Measurements from ENCODE around the gene ENOSF1. TPM values are rescaled to one million over a fixed set of nuclear protein-coding genes. Genes with fewer than 3 reads are reported as not detected.

Gene ENOSF1
- total and polyA plus RNA-seq, 2 of the 4 experiments (the other 2 are of a cell fraction) = 12.2 to 12.6 TPM

DNA sequence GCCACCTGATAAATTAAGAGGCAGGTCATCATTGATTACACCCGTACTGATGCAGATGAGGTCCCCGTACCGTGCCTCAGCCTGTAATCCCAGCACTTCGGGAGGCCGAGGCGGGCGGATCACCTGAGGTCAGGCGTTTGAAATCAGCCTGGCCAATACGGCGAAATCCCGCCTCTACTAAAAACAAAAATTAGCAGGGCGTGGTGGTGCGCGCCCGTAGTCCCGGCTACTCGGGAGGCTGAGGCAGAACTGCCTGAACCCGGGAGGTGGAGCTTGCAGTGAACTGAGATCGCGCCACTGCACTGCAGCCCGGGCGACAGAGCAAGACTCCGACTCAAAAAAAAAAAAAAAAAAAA lies 683 bp upstream of the ENOSF1 start:
- no peak overlapping the region for H2BK5ac ChIP-seq (ENCODE audit: low read depth, low read length, poor library complexity, severe bottlenecking)
- intact Hi-C loops (cut with micrococcal nuclease) = loop anchor here (5.0 kb wide), 1 partner anchor 56 kb away; the partner anchor contains the start of gene TYMS
- peaks cover 21 to 32% of the 10 kb centered on the region in 2 experiments for H3K79me1 ChIP-seq (ENCODE audit: low read depth in 1 of 2, low read length in 2 of 2)
- H2BK120ac ChIP-seq (ENCODE audit: low read depth, low read length) = no peak overlapping the region
- H3K4me3 ChIP-seq (ENCODE audit: insufficient read depth, low read depth, low read length) = no peak overlapping the region
- WGBS, 2 experiments (ENCODE audit: extremely low coverage in 2 of 2, insufficient read length in 1 of 2) = 84% methylated on average over 8 of the region's 23 CpGs; no CpG with 5 or more reads in 1 of the 2 experiments
- no peak for TF ChIP-seq RAD21 (IDR thresholded peaks at IDR 0.05; ENCODE audit: low read length)
- TF ChIP-seq NFE2L2 (IDR thresholded peaks at IDR 0.05; ENCODE audit: low read depth, low read length) = no peak
- TF ChIP-seq, protein P1, sequence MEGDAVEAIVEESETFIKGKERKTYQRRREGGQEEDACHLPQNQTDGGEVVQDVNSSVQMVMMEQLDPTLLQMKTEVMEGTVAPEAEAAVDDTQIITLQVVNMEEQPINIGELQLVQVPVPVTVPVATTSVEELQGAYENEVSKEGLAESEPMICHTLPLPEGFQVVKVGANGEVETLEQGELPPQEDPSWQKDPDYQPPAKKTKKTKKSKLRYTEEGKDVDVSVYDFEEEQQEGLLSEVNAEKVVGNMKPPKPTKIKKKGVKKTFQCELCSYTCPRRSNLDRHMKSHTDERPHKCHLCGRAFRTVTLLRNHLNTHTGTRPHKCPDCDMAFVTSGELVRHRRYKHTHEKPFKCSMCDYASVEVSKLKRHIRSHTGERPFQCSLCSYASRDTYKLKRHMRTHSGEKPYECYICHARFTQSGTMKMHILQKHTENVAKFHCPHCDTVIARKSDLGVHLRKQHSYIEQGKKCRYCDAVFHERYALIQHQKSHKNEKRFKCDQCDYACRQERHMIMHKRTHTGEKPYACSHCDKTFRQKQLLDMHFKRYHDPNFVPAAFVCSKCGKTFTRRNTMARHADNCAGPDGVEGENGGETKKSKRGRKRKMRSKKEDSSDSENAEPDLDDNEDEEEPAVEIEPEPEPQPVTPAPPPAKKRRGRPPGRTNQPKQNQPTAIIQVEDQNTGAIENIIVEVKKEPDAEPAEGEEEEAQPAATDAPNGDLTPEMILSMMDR (conservative IDR thresholded peaks at IDR 0.05; ENCODE audit: low read depth, low read length) = no peak
- TF ChIP-seq, protein P2, sequence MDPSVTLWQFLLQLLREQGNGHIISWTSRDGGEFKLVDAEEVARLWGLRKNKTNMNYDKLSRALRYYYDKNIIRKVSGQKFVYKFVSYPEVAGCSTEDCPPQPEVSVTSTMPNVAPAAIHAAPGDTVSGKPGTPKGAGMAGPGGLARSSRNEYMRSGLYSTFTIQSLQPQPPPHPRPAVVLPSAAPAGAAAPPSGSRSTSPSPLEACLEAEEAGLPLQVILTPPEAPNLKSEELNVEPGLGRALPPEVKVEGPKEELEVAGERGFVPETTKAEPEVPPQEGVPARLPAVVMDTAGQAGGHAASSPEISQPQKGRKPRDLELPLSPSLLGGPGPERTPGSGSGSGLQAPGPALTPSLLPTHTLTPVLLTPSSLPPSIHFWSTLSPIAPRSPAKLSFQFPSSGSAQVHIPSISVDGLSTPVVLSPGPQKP (IDR thresholded peaks at IDR 0.05; ENCODE audit: borderline replicate concordance, low read depth, low read length) = no peak
- no peak for TF ChIP-seq RFX5 (IDR thresholded peaks at IDR 0.05; ENCODE audit: low read depth, low read length)
- TF ChIP-seq POLR2A (IDR thresholded peaks at IDR 0.05; ENCODE audit: low read depth, low read length) = no peak
- no peak for TF ChIP-seq CEBPB (IDR thresholded peaks at IDR 0.05; ENCODE audit: low read depth, low read length)
- no peak for TF ChIP-seq SMC3 (IDR thresholded peaks at IDR 0.05; ENCODE audit: low read depth, low read length)
- TF ChIP-seq RCOR1 (IDR thresholded peaks at IDR 0.05; ENCODE audit: insufficient replicate concordance, low read length) = no peak
- TF ChIP-seq MAZ (IDR thresholded peaks at IDR 0.05; ENCODE audit: borderline replicate concordance, low read depth, low read length) = no peak
- no peak for TF ChIP-seq FOS (IDR thresholded peaks at IDR 0.05; ENCODE audit: low read depth, low read length)
- TF ChIP-seq, protein P3, sequence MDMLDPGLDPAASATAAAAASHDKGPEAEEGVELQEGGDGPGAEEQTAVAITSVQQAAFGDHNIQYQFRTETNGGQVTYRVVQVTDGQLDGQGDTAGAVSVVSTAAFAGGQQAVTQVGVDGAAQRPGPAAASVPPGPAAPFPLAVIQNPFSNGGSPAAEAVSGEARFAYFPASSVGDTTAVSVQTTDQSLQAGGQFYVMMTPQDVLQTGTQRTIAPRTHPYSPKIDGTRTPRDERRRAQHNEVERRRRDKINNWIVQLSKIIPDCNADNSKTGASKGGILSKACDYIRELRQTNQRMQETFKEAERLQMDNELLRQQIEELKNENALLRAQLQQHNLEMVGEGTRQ (IDR thresholded peaks at IDR 0.05; ENCODE audit: low read depth, low read length) = no peak
- TF ChIP-seq CHD1 (IDR thresholded peaks at IDR 0.05; ENCODE audit: low read depth, low read length) = no peak
- TF ChIP-seq MXI1 (IDR thresholded peaks at IDR 0.05; ENCODE audit: borderline replicate concordance, low read depth, low read length) = no peak
- TF ChIP-seq MAFK (IDR thresholded peaks at IDR 0.05; ENCODE audit: low read depth, low read length) = no peak
- no peak for TF ChIP-seq BHLHE40 (IDR thresholded peaks at IDR 0.05; ENCODE audit: low read depth, low read length)
- no peaks in the 10 kb centered on the region for H3K27me3 ChIP-seq (ENCODE audit: control insufficient read depth, insufficient read depth, low read length)
- dilution Hi-C loops (cut with HindIII; ENCODE audit: low sequenced_read_pairs, unreplicated experiment) = no loop called here
- H3K18ac ChIP-seq (ENCODE audit: low read depth, low read length) = no peak overlapping the region
- H3K9me1 ChIP-seq (ENCODE audit: insufficient read depth, low read length) = peaks cover 4% of the 10 kb centered on the region
- ChIA-PET POLR2A (ENCODE audit: unreplicated experiment) (no interaction called here), CTCF (interaction anchor here (0.6 to 2.0 kb wide), 7 partner anchors 11 to 126 kb away, joined by 3 to 4 read pairs (median 3); no protein-coding TSS in a partner anchor)
- H3K9me3 ChIP-seq (ENCODE audit: control insufficient read depth, insufficient read depth, low read length) = peaks cover 6% of the 10 kb centered on the region; the same call in 1 of the 2 replicates
- no peak overlapping the region for H2AK5ac ChIP-seq (ENCODE audit: low read depth, low read length)
- ATAC-seq (ENCODE audit: low read depth) (no peak), DNase-seq (no peak)
- no peak overlapping the region for H2AK9ac ChIP-seq (replicated peaks; ENCODE audit: low read depth, low read length, poor library complexity)
- H4K8ac ChIP-seq (ENCODE audit: low read depth in 2 of 2, low read length in 2 of 2) = peak overlapping the region in 1 of 2 experiments; percentile 25; a peak in 2 of 4 replicates
- H3K4me1 ChIP-seq (ENCODE audit: control insufficient read depth, insufficient read depth, low read length) = no peaks in the 10 kb centered on the region
- peaks cover 3% of the 10 kb centered on the region; the same call in 1 of the 2 replicates for H3K36me3 ChIP-seq (ENCODE audit: control insufficient read depth, insufficient read depth, low read length)
- peaks cover 6% of the 10 kb centered on the region; the same call in 1 of the 2 replicates for H4K20me1 ChIP-seq (ENCODE audit: insufficient read depth, low read length)
- BruUV-seq (replicated peaks) = no TSS peak
- H3K4me2 ChIP-seq (ENCODE audit: low read depth, low read length) = no peak overlapping the region
- H3K56ac ChIP-seq (ENCODE audit: extremely low read depth, insufficient read depth, low read length) = no peak overlapping the region
- H2AFZ ChIP-seq (replicated peaks; ENCODE audit: low read length, poor library complexity) = peak overlapping the region; percentile 88
- in situ Hi-C loops (cut with MboI; ENCODE audit: low sequenced_read_pairs) = no loop called here
- H3K4ac ChIP-seq (ENCODE audit: low read depth, low read length) = no peak overlapping the region
- no peak overlapping the region for H4K5ac ChIP-seq (ENCODE audit: low read depth, low read length)
- no peak overlapping the region for H2BK20ac ChIP-seq (ENCODE audit: low read depth, low read length)
- H3K9ac ChIP-seq (ENCODE audit: low read depth, low read length) = no peak overlapping the region
- H3K27ac ChIP-seq (ENCODE audit: insufficient read depth, low read length) = no peak overlapping the region
- no peak overlapping the region for H2BK15ac ChIP-seq (ENCODE audit: low read depth, low read length)
- H3K14ac ChIP-seq (replicated peaks; ENCODE audit: low read depth, low read length) = no peak overlapping the region
- no peak overlapping the region for H4K91ac ChIP-seq (ENCODE audit: insufficient read depth, low read depth, low read length)
- no peak overlapping the region for H3K23ac ChIP-seq (ENCODE audit: low read depth, low read length)
